ENCODE data around the gene GPER1.
"Not testable (repeated sequence)": the region's sequence is repeated elsewhere in the genome, so short reads cannot be mapped to it uniquely, and the experiment has no call there.

The GPER1 gene

GRCh38 chr7:1113548-1113885, 25.6 kb downstream of the GPER1 start:
- Histone ChIP-seq H3K79me2 (ENCODE audit: insufficient read depth, low read length) (no peaks in the 10 kb centered on the region), H3K4me1 (ENCODE audit: insufficient read depth, low read length, severe bottlenecking) (no peaks in the 10 kb centered on the region), H2AFZ (ENCODE audit: low read length) (no peak overlapping the region), H3K36me3 (ENCODE audit: insufficient read depth, low read length) (no peaks in the 10 kb centered on the region), H3F3A (ENCODE audit: insufficient read depth, low read length) (no peaks in the 10 kb centered on the region), H3K4me3 (ENCODE audit: low read depth, low read length, poor library complexity, severe bottlenecking) (no peak overlapping the region), H3K4me2 (ENCODE audit: low read length) (no peak overlapping the region), H3K9me2 (ENCODE audit: low read depth, low read length) (no peaks in the 10 kb centered on the region), H3K27ac (ENCODE audit: low read depth, low read length, poor library complexity, severe bottlenecking) (no peak overlapping the region), H3K9ac (ENCODE audit: low read length) (no peak overlapping the region), H3K9me3 (ENCODE audit: low read length) (no peaks in the 10 kb centered on the region), H4K20me1 (ENCODE audit: insufficient read depth, low read length) (no peaks in the 10 kb centered on the region), H3K27me3 (ENCODE audit: insufficient read depth, low read length) (no peaks in the 10 kb centered on the region)
- no peak for TF ChIP-seq CTCF (IDR thresholded peaks at IDR 0.05; ENCODE audit: low read length)
- TF ChIP-seq EZH2 (IDR thresholded peaks at IDR 0.05; ENCODE audit: borderline replicate concordance, low read length) = no peak

- no peaks in the 10 kb centered on the region for H3K4me1 ChIP-seq (ENCODE audit: insufficient read depth, low read length, severe bottlenecking)
Observed at GRCh38 chr7:1114088-1114487, 26.2 kb downstream of the GPER1 start.

GRCh38 chr7:1114505-1114904, 26.6 kb downstream of the GPER1 start:
- Histone ChIP-seq H3K9me3 (ENCODE audit: low read length) (no peaks in the 10 kb centered on the region), H3K4me3 (ENCODE audit: low read depth, low read length, poor library complexity, severe bottlenecking) (no peak overlapping the region), H3K9ac (ENCODE audit: low read length) (no peak overlapping the region), H3K9me2 (ENCODE audit: low read depth, low read length) (no peaks in the 10 kb centered on the region), H3K4me2 (ENCODE audit: low read length) (no peak overlapping the region), H3K27me3 (ENCODE audit: insufficient read depth, low read length) (no peaks in the 10 kb centered on the region), H4K20me1 (ENCODE audit: insufficient read depth, low read length) (no peaks in the 10 kb centered on the region), H3K27ac (ENCODE audit: low read depth, low read length, poor library complexity, severe bottlenecking) (no peak overlapping the region), H3F3A (ENCODE audit: insufficient read depth, low read length) (no peaks in the 10 kb centered on the region), H2AFZ (ENCODE audit: low read length) (no peak overlapping the region), H3K79me2 (ENCODE audit: insufficient read depth, low read length) (no peaks in the 10 kb centered on the region), H3K4me1 (ENCODE audit: insufficient read depth, low read length, severe bottlenecking) (no peaks in the 10 kb centered on the region), H3K36me3 (ENCODE audit: insufficient read depth, low read length) (no peaks in the 10 kb centered on the region)
- TF ChIP-seq EZH2 (IDR thresholded peaks at IDR 0.05; ENCODE audit: borderline replicate concordance, low read length) (no peak), CTCF (IDR thresholded peaks at IDR 0.05; ENCODE audit: low read length) (no peak)

More at GRCh38 chr7:1114088-1114487, 26.2 kb downstream of the GPER1 start:
- no peaks in the 10 kb centered on the region for H3F3A ChIP-seq (ENCODE audit: insufficient read depth, low read length)
- no peak overlapping the region for H3K4me2 ChIP-seq (ENCODE audit: low read length)
- H3K9ac ChIP-seq (ENCODE audit: low read length) = no peak overlapping the region
- no peaks in the 10 kb centered on the region for H3K9me2 ChIP-seq (ENCODE audit: low read depth, low read length)
- H3K27ac ChIP-seq (ENCODE audit: low read depth, low read length, poor library complexity, severe bottlenecking) = no peak overlapping the region
- H3K79me2 ChIP-seq (ENCODE audit: insufficient read depth, low read length) = no peaks in the 10 kb centered on the region
- H3K36me3 ChIP-seq (ENCODE audit: insufficient read depth, low read length) = no peaks in the 10 kb centered on the region
- no peaks in the 10 kb centered on the region for H4K20me1 ChIP-seq (ENCODE audit: insufficient read depth, low read length)
- no peak overlapping the region for H3K4me3 ChIP-seq (ENCODE audit: low read depth, low read length, poor library complexity, severe bottlenecking)
- H3K9me3 ChIP-seq (ENCODE audit: low read length) = no peaks in the 10 kb centered on the region
- no peaks in the 10 kb centered on the region for H3K27me3 ChIP-seq (ENCODE audit: insufficient read depth, low read length)
- H2AFZ ChIP-seq (ENCODE audit: low read length) = no peak overlapping the region
- TF ChIP-seq CTCF (IDR thresholded peaks at IDR 0.05; ENCODE audit: low read length) = no peak
- no peak for TF ChIP-seq EZH2 (IDR thresholded peaks at IDR 0.05; ENCODE audit: borderline replicate concordance, low read length)

GRCh38 chr7:1115171-1116045, 27.5 kb downstream of the GPER1 start:
- H3K79me2 ChIP-seq (ENCODE audit: insufficient read depth, low read length); H3K9me3 ChIP-seq (ENCODE audit: low read length); H3F3A ChIP-seq (ENCODE audit: insufficient read depth, low read length); H3K9me2 ChIP-seq (ENCODE audit: low read depth, low read length); H3K36me3 ChIP-seq (ENCODE audit: insufficient read depth, low read length); H3K27ac ChIP-seq (ENCODE audit: low read depth, low read length, poor library complexity, severe bottlenecking); H3K27me3 ChIP-seq (ENCODE audit: insufficient read depth, low read length); H3K4me3 ChIP-seq (ENCODE audit: low read depth, low read length, poor library complexity, severe bottlenecking); H3K4me1 ChIP-seq (ENCODE audit: insufficient read depth, low read length, severe bottlenecking); H3K4me2 ChIP-seq (ENCODE audit: low read length); H2AFZ ChIP-seq (ENCODE audit: low read length); H3K9ac ChIP-seq (ENCODE audit: low read length); H4K20me1 ChIP-seq (ENCODE audit: insufficient read depth, low read length): not testable (repeated sequence)

- not testable (repeated sequence) for H3K4me2 ChIP-seq (ENCODE audit: low read length); H3K9me3 ChIP-seq (ENCODE audit: low read length); H4K20me1 ChIP-seq (ENCODE audit: insufficient read depth, low read length); H3K27me3 ChIP-seq (ENCODE audit: insufficient read depth, low read length); H3K4me1 ChIP-seq (ENCODE audit: insufficient read depth, low read length, severe bottlenecking); H3K36me3 ChIP-seq (ENCODE audit: insufficient read depth, low read length); H3K9me2 ChIP-seq (ENCODE audit: low read depth, low read length); H3K4me3 ChIP-seq (ENCODE audit: low read depth, low read length, poor library complexity, severe bottlenecking); H3K27ac ChIP-seq (ENCODE audit: low read depth, low read length, poor library complexity, severe bottlenecking); H3K79me2 ChIP-seq (ENCODE audit: insufficient read depth, low read length); H2AFZ ChIP-seq (ENCODE audit: low read length); H3F3A ChIP-seq (ENCODE audit: insufficient read depth, low read length); H3K9ac ChIP-seq (ENCODE audit: low read length)
Observed at GRCh38 chr7:1116383-1117008, 28.6 kb downstream of the GPER1 start.
